Sigmoid colon (tissue), 4 donors: ENCODE data around the gene SDC1.

Source experiments
- POLR2A ChIP-seq, 2 donors: fragments of 450-650 bp; IDR thresholded peaks; one replicate each; pipeline ENCODE4 v1.6.1; 2016; ENCODE audit warnings: antibody characterized with exemption in 2 of 2, mild to moderate bottlenecking in 2 of 2, moderate library complexity in 2 of 2
- POLR2AphosphoS5 ChIP-seq, 4 donors: sonication (generic); formaldehyde crosslinking; IDR thresholded peaks; one replicate each; pipeline ENCODE4 v1.6.1; 2017; ENCODE audit warnings: antibody characterized with exemption in 4 of 4
- TF ChIP-seq, protein P1 (sequence below), 4 experiments: fragments of 450-650 bp in 3 of 4; fragments of 200-600 bp in 1 of 4; IDR thresholded peaks; one replicate each; pipeline ENCODE4 v1.5.1; 2016 to 2019; ENCODE audit warnings: antibody characterized with exemption in 4 of 4, mild to moderate bottlenecking in 3 of 4, moderate library complexity in 2 of 4

DNA sequence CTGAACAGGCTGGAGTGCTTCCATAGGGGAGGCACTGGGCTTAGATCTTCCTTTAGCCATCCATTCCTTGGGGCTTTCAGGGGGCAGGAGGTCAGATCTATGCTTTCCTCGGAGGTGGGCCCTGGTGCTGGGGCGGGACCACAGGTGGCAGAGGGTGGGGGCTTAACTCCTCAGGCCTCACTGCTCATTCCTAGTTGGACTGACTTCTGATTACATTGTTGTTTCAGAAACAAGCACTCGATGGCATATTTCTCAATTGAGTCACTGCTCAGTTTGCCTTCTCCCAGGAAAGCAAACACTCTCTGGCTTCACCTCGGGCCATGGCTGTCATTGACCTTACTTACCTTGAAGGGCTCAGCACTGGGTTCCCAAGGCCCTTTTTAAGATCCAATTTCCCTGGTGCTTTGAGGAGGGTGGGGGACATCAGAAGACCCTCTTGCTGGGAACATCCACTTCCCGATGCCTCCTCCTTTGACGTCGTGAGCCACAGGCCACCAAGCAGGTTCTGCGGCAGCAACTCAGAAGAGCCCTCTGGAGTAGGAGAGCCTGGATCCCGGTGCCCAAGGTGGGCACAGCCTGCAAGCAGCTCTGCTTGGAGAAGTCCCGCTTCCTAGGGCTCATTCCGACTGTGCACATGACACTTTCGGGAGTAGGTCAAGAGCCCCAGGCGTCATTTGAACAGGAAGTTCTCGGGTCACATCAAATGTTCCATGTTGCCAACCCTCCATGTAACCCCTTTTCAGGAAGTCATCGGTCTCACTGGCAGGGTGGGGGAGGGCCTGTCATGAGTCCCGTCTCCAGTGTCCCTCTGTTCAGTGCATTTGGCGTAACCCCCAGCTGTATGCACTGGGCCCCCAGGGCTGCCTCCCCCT lies 40.6 kb downstream of the SDC1 start:
- TF ChIP-seq, protein P1, sequence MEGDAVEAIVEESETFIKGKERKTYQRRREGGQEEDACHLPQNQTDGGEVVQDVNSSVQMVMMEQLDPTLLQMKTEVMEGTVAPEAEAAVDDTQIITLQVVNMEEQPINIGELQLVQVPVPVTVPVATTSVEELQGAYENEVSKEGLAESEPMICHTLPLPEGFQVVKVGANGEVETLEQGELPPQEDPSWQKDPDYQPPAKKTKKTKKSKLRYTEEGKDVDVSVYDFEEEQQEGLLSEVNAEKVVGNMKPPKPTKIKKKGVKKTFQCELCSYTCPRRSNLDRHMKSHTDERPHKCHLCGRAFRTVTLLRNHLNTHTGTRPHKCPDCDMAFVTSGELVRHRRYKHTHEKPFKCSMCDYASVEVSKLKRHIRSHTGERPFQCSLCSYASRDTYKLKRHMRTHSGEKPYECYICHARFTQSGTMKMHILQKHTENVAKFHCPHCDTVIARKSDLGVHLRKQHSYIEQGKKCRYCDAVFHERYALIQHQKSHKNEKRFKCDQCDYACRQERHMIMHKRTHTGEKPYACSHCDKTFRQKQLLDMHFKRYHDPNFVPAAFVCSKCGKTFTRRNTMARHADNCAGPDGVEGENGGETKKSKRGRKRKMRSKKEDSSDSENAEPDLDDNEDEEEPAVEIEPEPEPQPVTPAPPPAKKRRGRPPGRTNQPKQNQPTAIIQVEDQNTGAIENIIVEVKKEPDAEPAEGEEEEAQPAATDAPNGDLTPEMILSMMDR (IDR thresholded peaks at IDR 0.05) = no peak
- no peak for TF ChIP-seq POLR2AphosphoS5 (IDR thresholded peaks at IDR 0.05)
- no peak for TF ChIP-seq POLR2A (IDR thresholded peaks at IDR 0.05)
